Choroid plexus epithelial cell (primary cell): ENCODE data around the gene ZNF20.
"Not testable (repeated sequence)": the region's sequence is repeated elsewhere in the genome, so short reads cannot be mapped to it uniquely, and the experiment has no call there.

Experiments used
- DNase-seq: peaks from one replicate; pipeline ENCODE4 v3.0.0-alpha.2; 2010; ENCODE audit warnings: low read depth
- H3K4me3 ChIP-seq: 2 replicates; pipeline ENCODE4 v1.5.1; 2011; ENCODE audit warnings: low read depth, mild to moderate bottlenecking, control low read depth, low read length, moderate library complexity
- CTCF ChIP-seq: conservative IDR thresholded peaks from 2 replicates; pipeline ENCODE4 v1.5.1; 2011; ENCODE audit warnings: low read depth, mild to moderate bottlenecking, control low read depth, inconsistent platforms, low read length, moderate library complexity

ZNF20 gene

GRCh38 chr19:12093777-12094176, 46.4 kb downstream of the ZNF20 start:
- no peak for DNase-seq
- no peak for TF ChIP-seq CTCF
- H3K4me3 ChIP-seq = no peak overlapping the region

GRCh38 chr19:12092956-12093355, 47.2 kb downstream of the ZNF20 start:
- no peak for TF ChIP-seq CTCF
- peak overlapping the region; percentile 81 for H3K4me3 ChIP-seq
- peak; percentile 38 for DNase-seq

GRCh38 chr19:12092065-12092867, 47.9 kb downstream of the ZNF20 start:
- no peak for TF ChIP-seq CTCF
- DNase-seq = peak; percentile 93
- peak overlapping the region; percentile 81 for H3K4me3 ChIP-seq

- peak; percentile 78 for DNase-seq
- H3K4me3 ChIP-seq = no peak overlapping the region
- peak; percentile 78 for TF ChIP-seq CTCF
These were observed 49.3 kb downstream of the ZNF20 start for GRCh38 chr19:12090807-12091206.

- TF ChIP-seq CTCF = no peak
- no peak overlapping the region for H3K4me3 ChIP-seq
- DNase-seq = no peak
These were observed 54.9 kb downstream of the ZNF20 start for GRCh38 chr19:12085074-12085818.

GRCh38 chr19:12083336-12083735, 56.8 kb downstream of the ZNF20 start:
- not testable (repeated sequence) for H3K4me3 ChIP-seq, DNase-seq
